H1 (cell line): ENCODE results near the gene FOXJ2. TPM values are rescaled to one million over a fixed set of nuclear protein-coding genes. Genes with fewer than 3 reads are reported as not detected.

Source experiments
- CTCF ChIA-PET: fragments of 300-600 bp; sonication (Branson Sonifier 250); formaldehyde crosslinking; loops from one replicate; lab custom pipeline; 2021; ENCODE audit not compliant: partially characterized antibody; lab: Charles Lee
- POLR2A ChIA-PET: fragments of 300-600 bp; sonication (Branson Sonifier 250); formaldehyde crosslinking; loops from one replicate; lab custom pipeline; 2021; ENCODE audit warnings: inconsistent platforms; ENCODE audit not compliant: partially characterized antibody; lab: Charles Lee
- DNase-seq, 2 experiments: peaks; one replicate each; pipeline versions ENCODE4 v3.0.0 to v3.0.0-alpha.2; 2010 to 2022; ENCODE audit warnings: low spot score in 2 of 2, low read depth in 1 of 2, mixed read lengths in 1 of 2
- FAIRE-seq: peaks from 2 replicates; lab custom pipeline; 2011; peaks lifted over from hg19 to GRCh38; lab: Jason Lieb, UNC
- H2AFZ ChIP-seq: 2 replicates; pipeline ENCODE4 v1.8.1; 2012; ENCODE audit warnings: low read length, inconsistent platforms
- H2AK5ac ChIP-seq: 2 replicates; pipeline ENCODE4 v1.6.1; 2013; ENCODE audit warnings: low read depth, low read length
- H2BK120ac ChIP-seq: replicated peaks from 2 replicates; pipeline ENCODE3; 2013; ENCODE audit warnings: low read depth, low read length, inconsistent platforms
- H2BK12ac ChIP-seq: 2 replicates; pipeline ENCODE4 v1.6.1; 2013; ENCODE audit warnings: low read depth, low read length
- H2BK15ac ChIP-seq: 2 replicates; pipeline ENCODE4 v1.6.1; 2013; ENCODE audit warnings: low read length
- H2BK20ac ChIP-seq: 2 replicates; pipeline ENCODE4 v1.6.1; 2013; ENCODE audit warnings: low read length
- H2BK5ac ChIP-seq: 2 replicates; pipeline ENCODE4 v1.6.1; 2013; ENCODE audit warnings: low read depth, low read length
- H3K14ac ChIP-seq: 2 replicates; pipeline ENCODE4 v1.6.1; 2013; ENCODE audit warnings: inconsistent platforms; ENCODE audit not compliant: insufficient read length
- H3K18ac ChIP-seq: 2 replicates; pipeline ENCODE4 v1.6.1; 2013; ENCODE audit warnings: low read length; ENCODE audit errors: extremely low read depth
- H3K23ac ChIP-seq: 2 replicates; pipeline ENCODE4 v1.6.1; 2013; ENCODE audit warnings: inconsistent platforms; ENCODE audit not compliant: insufficient read length
- H3K23me2 ChIP-seq: 2 replicates; pipeline ENCODE4 v1.6.1; 2013; ENCODE audit warnings: low read depth, low read length
- H3K27ac ChIP-seq: 2 replicates; pipeline ENCODE4 v1.6.1; 2011; ENCODE audit warnings: low read depth, low read length, inconsistent platforms
- H3K27me3 ChIP-seq, 4 experiments: replicated peaks in 1 of 4; 1 replicate in 1 of 4; 2 replicates in 3 of 4; pipeline versions ENCODE4 v1.6.1 to v1.8.1; 2011 to 2013; ENCODE audit warnings: low read length in 3 of 4, mild to moderate bottlenecking in 3 of 4, inconsistent platforms in 2 of 4, mixed read lengths in 2 of 4, moderate library complexity in 1 of 4; ENCODE audit not compliant: control insufficient read depth in 3 of 4, insufficient read depth in 3 of 4; ENCODE audit errors: extremely low read depth in 1 of 4
- H3K36me3 ChIP-seq, 4 experiments: 2 replicates each; pipeline versions ENCODE4 v1.6.1 to v1.8.1; 2011 to 2013; ENCODE audit warnings: mild to moderate bottlenecking in 4 of 4, low read length in 3 of 4, moderate library complexity in 2 of 4, control low read depth in 1 of 4, inconsistent platforms in 1 of 4; ENCODE audit not compliant: insufficient read depth in 4 of 4, control insufficient read depth in 2 of 4
- H3K4ac ChIP-seq: replicated peaks from 2 replicates; pipeline ENCODE3; 2013; ENCODE audit warnings: low read length, low read depth, mixed read lengths, inconsistent platforms; ENCODE audit not compliant: insufficient read length
- H3K4me1 ChIP-seq, 4 experiments: replicated peaks in 1 of 4; 1 replicate in 1 of 4; 2 replicates in 3 of 4; pipeline versions ENCODE4 v1.6.1 to v1.8.1; 2011 to 2013; ENCODE audit warnings: low read length in 3 of 4, inconsistent platforms in 2 of 4, mixed read lengths in 1 of 4; ENCODE audit not compliant: insufficient read depth in 4 of 4, control insufficient read depth in 3 of 4
- H3K4me2 ChIP-seq, 2 experiments: 2 replicates each; pipeline versions ENCODE4 v1.6.1 to v1.8.1; 2011 to 2013; ENCODE audit warnings: low read depth in 2 of 2, low read length in 2 of 2, control low read depth in 1 of 2, inconsistent platforms in 1 of 2, mild to moderate bottlenecking in 1 of 2; ENCODE audit not compliant: insufficient read depth in 1 of 2
- H3K4me3 ChIP-seq, 4 experiments: fragments of 200-600, 300-600 bp in 1 of 4; sonication (generic), shearing (Covaris generic), sonication (Bioruptor Twin) in 1 of 4; 2 replicates each; pipeline versions ENCODE4 v1.5.1 to v1.8.1; 2011 to 2016; ENCODE audit warnings: low read length in 4 of 4, low read depth in 3 of 4, control low read depth in 2 of 4, inconsistent platforms in 2 of 4, mild to moderate bottlenecking in 2 of 4, mixed read lengths in 1 of 4, moderate library complexity in 1 of 4; ENCODE audit not compliant: insufficient read depth in 2 of 4; ENCODE audit errors: extremely low read depth in 1 of 4
- H3K56ac ChIP-seq: replicated peaks from 2 replicates; pipeline ENCODE3; 2013; ENCODE audit warnings: low read depth, mild to moderate bottlenecking, mixed read lengths, low read length, inconsistent platforms; ENCODE audit not compliant: insufficient read length
- H3K79me1 ChIP-seq: 2 replicates; pipeline ENCODE4 v1.6.1; 2013; ENCODE audit warnings: low read depth, low read length, control low read depth
- H3K79me2 ChIP-seq, 2 experiments: 2 replicates each; pipeline versions ENCODE4 v1.6.1 to v1.8.1; 2012 to 2013; ENCODE audit warnings: low read length in 2 of 2, mild to moderate bottlenecking in 2 of 2, inconsistent platforms in 1 of 2; ENCODE audit not compliant: insufficient read depth in 2 of 2, control insufficient read depth in 1 of 2
- H3K9ac ChIP-seq, 4 experiments: replicated peaks in 1 of 4; 1 replicate in 1 of 4; 2 replicates in 3 of 4; pipeline versions ENCODE4 v1.6.1 to v1.8.1; 2011 to 2013; ENCODE audit warnings: low read depth in 3 of 4, low read length in 3 of 4, control low read depth in 2 of 4, mild to moderate bottlenecking in 2 of 4, moderate library complexity in 2 of 4, inconsistent platforms in 1 of 4; ENCODE audit errors: extremely low read depth in 1 of 4
- H3K9me3 ChIP-seq, 2 experiments: 2 replicates each; pipeline versions ENCODE4 v1.6.1 to v1.8.1; 2012 to 2013; ENCODE audit warnings: mild to moderate bottlenecking in 2 of 2, moderate library complexity in 2 of 2, control low read depth in 1 of 2, inconsistent platforms in 1 of 2, low read depth in 1 of 2, low read length in 1 of 2, mixed read lengths in 1 of 2; ENCODE audit not compliant: insufficient read depth in 2 of 2
- H4K20me1 ChIP-seq, 2 experiments: replicated peaks in 1 of 2; 2 replicates each; pipeline versions ENCODE3 to v1.8.1; 2011 to 2013; ENCODE audit warnings: inconsistent platforms in 2 of 2, low read length in 2 of 2, mild to moderate bottlenecking in 1 of 2; ENCODE audit not compliant: insufficient read depth in 2 of 2, control insufficient read depth in 1 of 2
- H4K5ac ChIP-seq: 2 replicates; pipeline ENCODE4 v1.6.1; 2013; ENCODE audit warnings: low read length, low read depth, mixed read lengths, inconsistent platforms; ENCODE audit not compliant: insufficient read length
- H4K8ac ChIP-seq: 2 replicates; pipeline ENCODE4 v1.8.0; 2013; ENCODE audit warnings: mild to moderate bottlenecking, moderate library complexity, low read length, inconsistent platforms; ENCODE audit not compliant: insufficient read depth; ENCODE audit errors: extremely low read depth
- H4K91ac ChIP-seq: replicated peaks from 2 replicates; pipeline ENCODE3; 2013; ENCODE audit warnings: low read length, mixed read lengths, inconsistent platforms; ENCODE audit not compliant: insufficient read length
- GTF2F1 ChIP-seq: IDR thresholded peaks from 2 replicates; pipeline ENCODE4 v1.6.1; 2012; ENCODE audit warnings: low read depth, low read length, improper control_type of control experiment, borderline replicate concordance
- PHF8 ChIP-seq: fragments of 200-600 bp; sonication (generic); conservative IDR thresholded peaks from 2 replicates; pipeline ENCODE4 v1.7.1; 2012; ENCODE audit warnings: low read depth, mild to moderate bottlenecking, inconsistent platforms, low read length, moderate library complexity
- SRF ChIP-seq: IDR thresholded peaks from 2 replicates; pipeline ENCODE4 v1.6.1; 2011; ENCODE audit warnings: mild to moderate bottlenecking, low read depth, low read length, moderate library complexity
- WGBS, 2 experiments: shearing (Covaris generic) in 1 of 2; methylation state at CpG; one replicate each; pipeline versions ENCODE4 v1.1.6 to v1.1.7; 2013 to 2015; ENCODE audit warnings: low lambda C conversion rate in 2 of 2, mixed read lengths in 2 of 2, inconsistent platforms in 1 of 2, low coverage in 1 of 2, missing lambda C conversion rate in 1 of 2; ENCODE audit not compliant: insufficient replicate concordance in 2 of 2, insufficient coverage in 1 of 2, insufficient read length in 1 of 2; ENCODE audit errors: extremely low coverage in 1 of 2, missing lambda C conversion rate in 1 of 2; 5-methylcytosine and 5-hydroxymethylcytosine counted together
- polyA plus RNA-seq, 7 experiments: library from polyadenylated mRNA; depleted of rRNA in 3 of 7; stranded (reverse) in 5 of 7; unstranded in 2 of 7; fragments of >200 nt in 5 of 7; fragments of 200-250 nt in 2 of 7; gene quantifications; 1 replicate in 5 of 7; 2 replicates in 1 of 7; 4 replicates in 1 of 7; pipeline versions ENCODE4 v1.2.1 to v1.2.3, GENCODE V29; 2011 to 2013; ENCODE audit warnings: missing spikeins in 2 of 7, mixed read lengths in 2 of 7
- total RNA-seq: library from RNA; stranded (reverse); fragmentation: NEBNext Ultra II Directional; extraction: Animal tissue kit (Norgen Biotek cat#: 25700); gene quantifications from 2 replicates; pipeline ENCODE4 v1.2.1, GENCODE V29; 2021

The FOXJ2 gene
- total and polyA plus RNA-seq, 2 of the 8 experiments (the other 6 are each of a cell fraction or from before 2014, with no cell fraction given): 4.2 to 9.3 TPM

DNA sequence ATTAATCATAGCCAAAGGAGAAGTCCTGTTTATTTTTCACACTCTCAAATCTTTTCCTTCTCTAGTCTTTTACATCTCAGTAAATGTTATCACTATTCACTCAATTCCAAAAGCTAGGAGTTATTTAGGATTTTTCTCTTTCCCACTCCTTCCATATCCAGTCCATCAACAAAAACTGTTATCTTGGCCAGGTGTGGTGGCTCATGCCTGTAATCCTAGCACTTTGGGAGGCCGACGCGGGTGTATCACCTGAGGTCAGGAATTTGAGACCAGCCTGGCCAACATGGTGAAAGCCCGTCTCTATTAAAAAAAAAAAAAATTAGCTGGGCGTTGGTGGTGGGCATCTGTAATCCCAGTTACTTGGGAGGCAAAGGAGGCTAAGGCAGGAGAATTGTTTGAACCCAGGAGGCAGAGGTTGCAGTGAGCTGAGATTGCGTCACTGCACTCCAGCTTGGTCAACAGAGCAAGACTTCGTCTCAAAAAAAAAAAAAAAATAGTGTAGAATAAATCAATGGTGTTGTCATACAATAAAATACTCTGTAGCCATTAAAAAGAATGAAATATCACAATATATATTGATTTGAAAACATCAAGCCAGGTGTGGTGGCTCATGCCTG lies 46.6 kb upstream of the FOXJ2 start:
- H4K8ac ChIP-seq: no peak overlapping the region
- no peak for TF ChIP-seq SRF
- no peak for TF ChIP-seq PHF8
- TF ChIP-seq GTF2F1: no peak
- no peak overlapping the region for H4K5ac ChIP-seq
- ChIA-PET CTCF (interaction anchor here (0.6 to 2.7 kb wide), 3 partner anchors 15 to 110 kb away, joined by 3 to 8 read pairs (median 4); no protein-coding TSS in a partner anchor), POLR2A (interaction anchor here (0.7 to 0.9 kb wide), 2 partner anchors 26 to 51 kb away, joined by 3 read pairs; no protein-coding TSS in a partner anchor)
- no peaks in the 10 kb centered on the region for H3K79me2 ChIP-seq
- H2BK12ac ChIP-seq: no peak overlapping the region
- H3K23ac ChIP-seq: no peak overlapping the region
- no peaks in the 10 kb centered on the region for H4K20me1 ChIP-seq
- H3K18ac ChIP-seq: no peak overlapping the region
- no peak overlapping the region for H3K4me3 ChIP-seq
- no peak overlapping the region for H3K4ac ChIP-seq
- no peak overlapping the region for H3K14ac ChIP-seq
- no peak overlapping the region for H2BK20ac ChIP-seq
- no peaks in the 10 kb centered on the region for H3K23me2 ChIP-seq
- DNase-seq: no peak
- H2AK5ac ChIP-seq: no peak overlapping the region
- H2AFZ ChIP-seq: no peak overlapping the region
- H2BK120ac ChIP-seq: no peak overlapping the region
- H3K56ac ChIP-seq: no peak overlapping the region
- no peaks in the 10 kb centered on the region for H3K36me3 ChIP-seq
- no peaks in the 10 kb centered on the region for H3K79me1 ChIP-seq
- no peak overlapping the region for H3K27ac ChIP-seq
- no peak overlapping the region for H4K91ac ChIP-seq
- WGBS, 2 experiments: 100% methylated on average over 6 of the region's 7 CpGs; no CpG with 5 or more reads in 1 of the 2 experiments
- no peaks in the 10 kb centered on the region; a peak in 1 of 7 replicates for H3K4me1 ChIP-seq
- H3K4me2 ChIP-seq: no peak overlapping the region
- H3K9me3 ChIP-seq: no peaks in the 10 kb centered on the region
- H2BK5ac ChIP-seq: no peak overlapping the region
- no peaks in the 10 kb centered on the region for H3K27me3 ChIP-seq
- FAIRE-seq: no peak
- no peak overlapping the region for H3K9ac ChIP-seq
- H2BK15ac ChIP-seq: no peak overlapping the region
